Posterior cingulate gyrus (tissue), 11 donors: ENCODE data around the gene KRT4.
"Not testable (repeated sequence)": the region's sequence is repeated elsewhere in the genome, so short reads cannot be mapped to it uniquely, and the experiment has no call there.

Source experiments
- DNase-seq, 10 donors: peaks; one replicate each; pipeline versions ENCODE4 v3.0.0 to v3.0.0-alpha.2; 2020 to 2021; ENCODE audit warnings: mixed read lengths in 3 of 10
- intact Hi-C: fragments of 100-400 bp; cut with DNase I; formaldehyde crosslinking; loops from one replicate; pipeline ENCODE4 v1.15.1; 2023

Gene KRT4

DNA sequence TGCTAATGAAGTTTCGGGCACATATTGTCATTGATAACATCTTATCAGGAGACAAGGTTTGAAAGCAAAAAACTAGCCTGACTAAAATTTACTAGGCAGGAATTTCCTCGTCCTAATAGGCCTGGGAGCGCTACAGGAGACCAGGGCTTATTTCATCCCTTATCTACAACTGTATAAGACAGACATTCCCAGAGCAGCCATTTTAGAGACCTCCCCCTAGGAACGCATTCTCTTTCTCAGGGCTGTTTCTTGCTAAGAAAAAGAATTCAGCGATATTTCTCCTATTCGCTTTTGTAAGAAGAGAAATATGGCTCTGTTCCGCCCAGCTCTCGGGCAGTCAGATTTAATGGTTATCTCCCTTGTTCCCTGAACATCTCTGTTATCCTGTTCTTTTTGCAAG, 52.7 kb downstream of the KRT4 start:
- intact Hi-C loops, DNase-seq: not testable (repeated sequence)

DNA sequence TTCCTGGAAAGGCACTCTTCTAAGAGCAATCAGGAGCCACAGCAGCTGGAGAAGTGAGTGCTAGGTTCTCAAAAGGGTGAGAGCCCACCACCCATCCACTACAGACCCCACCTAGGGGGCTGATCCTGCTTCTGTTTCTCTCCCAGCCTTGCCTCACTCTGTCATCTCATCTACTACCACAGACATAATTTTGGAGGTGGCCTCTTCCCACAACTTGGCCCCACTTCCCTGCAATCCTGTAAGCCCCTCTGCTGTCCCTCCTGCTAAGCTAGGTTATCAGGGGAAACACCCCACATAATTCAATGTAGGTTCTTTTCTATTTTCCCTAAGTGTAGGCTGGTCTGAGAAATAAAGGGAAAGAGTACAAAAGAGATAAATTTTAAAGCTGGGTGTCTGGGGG, 53.3 kb downstream of the KRT4 start:
- intact Hi-C loops, result no loop called here
- no peak for DNase-seq

DNA sequence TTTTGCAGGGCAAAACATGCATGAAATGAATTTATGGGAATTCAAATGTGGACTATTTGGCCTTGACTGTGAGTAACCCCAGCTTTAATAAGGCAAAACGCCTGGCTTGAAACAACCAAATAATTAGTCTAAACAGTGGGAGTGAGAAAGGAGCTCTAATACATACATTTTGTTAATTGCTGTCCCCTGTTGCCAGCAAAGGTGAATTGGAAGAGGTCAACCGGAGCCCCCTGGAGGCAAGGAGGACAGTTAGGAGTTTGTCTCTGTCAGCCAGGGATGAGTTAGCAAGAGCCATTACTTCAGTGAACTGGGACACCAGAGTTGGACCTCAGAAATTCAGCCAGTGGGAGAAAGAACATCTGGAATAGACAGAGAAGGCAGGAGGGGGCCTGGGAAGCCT, 54.2 kb downstream of the KRT4 start:
- DNase-seq, result no peak
- intact Hi-C loops, result no loop called here

DNA sequence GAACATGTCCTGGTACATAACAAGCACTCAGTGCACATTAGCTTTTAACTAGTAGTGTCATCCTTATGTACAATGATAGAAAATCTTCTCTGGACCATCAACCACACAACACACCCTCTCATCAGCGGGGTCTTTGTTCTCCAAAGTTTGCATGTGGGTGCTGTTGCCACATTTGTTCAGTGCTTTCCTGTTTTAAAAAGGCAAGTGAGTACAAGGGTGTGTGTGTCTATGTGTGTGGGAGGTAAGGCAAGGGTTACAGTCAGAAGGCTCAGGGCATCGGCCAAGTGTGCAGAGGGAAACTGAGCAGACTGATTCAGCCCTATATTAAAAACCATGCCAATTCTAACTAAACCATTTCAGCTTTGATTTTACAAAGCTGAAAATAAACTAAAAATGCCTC, 54.7 kb downstream of the KRT4 start:
- no peak for DNase-seq
- intact Hi-C loops, result no loop called here

DNA sequence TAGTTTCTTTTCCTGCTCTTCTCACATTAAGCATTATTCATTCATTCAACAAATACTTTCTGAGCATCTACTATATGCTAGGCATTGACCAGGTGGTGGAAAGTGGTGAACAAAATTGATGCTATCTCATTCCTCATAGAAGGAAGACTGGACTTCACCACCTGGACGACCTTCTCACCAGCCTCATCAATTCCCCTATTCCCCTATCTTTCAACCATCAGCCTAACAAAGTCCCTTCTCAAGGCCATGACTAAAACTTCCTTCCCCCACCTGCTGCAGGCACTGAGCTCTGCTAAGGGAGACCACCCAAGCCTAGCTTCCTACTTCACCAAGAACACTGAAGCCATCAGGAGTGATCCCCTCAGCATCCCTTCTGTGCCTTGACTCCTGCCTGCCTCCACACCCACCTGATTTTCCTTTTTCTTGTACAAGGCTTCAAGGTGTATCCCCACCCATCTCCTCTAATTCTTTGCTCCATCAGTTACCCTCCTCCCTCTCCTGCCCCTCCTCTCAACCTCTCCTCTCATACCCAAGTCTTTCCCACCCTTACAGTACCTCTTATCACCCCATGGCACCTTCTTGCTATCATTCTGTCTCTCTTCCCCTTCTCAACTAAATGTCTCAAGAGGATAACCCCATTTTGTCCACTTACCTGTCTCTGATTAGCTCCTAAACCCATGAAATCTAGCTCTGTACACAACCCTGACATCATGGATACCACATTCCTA, 56.3 kb downstream of the KRT4 start:
- intact Hi-C loops, result no loop called here
- DNase-seq, result no peak
